SK-N-SH treated with all-trans-retinoic acid at 6 μM for 48 hours (cell line): ENCODE measurements around the gene YPEL5.
"Not testable (repeated sequence)": the region's sequence is repeated elsewhere in the genome, so short reads cannot be mapped to it uniquely, and the experiment has no call there.

Experiments
- ATAC-seq: fragments of 200-7000 bp; cut with Tn5 transposase; 3 replicates; pipeline ENCODE4 v1.9.1; 2020; ENCODE audit warnings: mild to moderate bottlenecking, moderate library complexity
- CSDC2 ChIP-seq: fragments of 250-450 bp; sonication (Bioruptor Pico); IDR thresholded peaks from 2 replicates; pipeline ENCODE4 v1.5.0; 2020; ENCODE audit warnings: mild to moderate bottlenecking, moderate library complexity
- ESRRG ChIP-seq: fragments of 250-450 bp; sonication (Bioruptor Pico); IDR thresholded peaks from 2 replicates; pipeline ENCODE4 v1.6.1; 2021; ENCODE audit warnings: mild to moderate bottlenecking
- GLIS3 ChIP-seq: fragments of 250-450 bp; sonication (Bioruptor Pico); IDR thresholded peaks from 2 replicates; pipeline ENCODE4 v1.5.0; 2020; ENCODE audit warnings: mild to moderate bottlenecking, moderate library complexity
- ISL1 ChIP-seq: fragments of 250-450 bp; sonication (Bioruptor Pico); IDR thresholded peaks from 2 replicates; pipeline ENCODE4 v2.1.2; 2022; ENCODE audit warnings: mild to moderate bottlenecking, moderate library complexity
- OSR1 ChIP-seq: fragments of 250-450 bp; sonication (Bioruptor Pico); IDR thresholded peaks from 2 replicates; pipeline ENCODE4 v1.8.0; 2022; ENCODE audit warnings: moderate library complexity, mild to moderate bottlenecking, inconsistent platforms
- PPARA ChIP-seq: fragments of 250-450 bp; sonication (Bioruptor Pico); IDR thresholded peaks from 2 replicates; pipeline ENCODE4 v1.5.0; 2020; ENCODE audit warnings: mild to moderate bottlenecking, borderline replicate concordance
- RARB ChIP-seq: fragments of 250-450 bp; sonication (Bioruptor Pico); IDR thresholded peaks from 2 replicates; pipeline ENCODE4 v1.8.0; 2021; ENCODE audit warnings: mild to moderate bottlenecking, moderate library complexity
- SNAI2 ChIP-seq: fragments of 250-450 bp; sonication (Bioruptor Pico); IDR thresholded peaks from 2 replicates; pipeline ENCODE4 v1.5.0; 2020; ENCODE audit warnings: mild to moderate bottlenecking, moderate library complexity
- ZC3H10 ChIP-seq: fragments of 250-450 bp; sonication (Bioruptor Pico); IDR thresholded peaks from 2 replicates; pipeline ENCODE4 v1.5.1; 2021; ENCODE audit warnings: mild to moderate bottlenecking, moderate library complexity
- ZFP3 ChIP-seq: fragments of 250-450 bp; sonication (Bioruptor Pico); IDR thresholded peaks from 2 replicates; pipeline ENCODE4 v1.5.0; 2020; ENCODE audit warnings: mild to moderate bottlenecking, moderate library complexity
- ZFP30 ChIP-seq: fragments of 450-650 bp; formaldehyde crosslinking; IDR thresholded peaks from 2 replicates; pipeline ENCODE4 v1.5.0; 2022; ENCODE audit warnings: mild to moderate bottlenecking, moderate library complexity
- ZNF565 ChIP-seq: fragments of 450-650 bp; formaldehyde crosslinking; conservative IDR thresholded peaks from 2 replicates; pipeline ENCODE4 v1.5.0; 2020; ENCODE audit warnings: low read depth, mild to moderate bottlenecking, moderate library complexity
- ZNF70 ChIP-seq: fragments of 450-650 bp; formaldehyde crosslinking; IDR thresholded peaks from 2 replicates; pipeline ENCODE4 v1.5.0; 2020; ENCODE audit warnings: mild to moderate bottlenecking, moderate library complexity
- ZNF8 ChIP-seq: fragments of 450-650 bp; formaldehyde crosslinking; IDR thresholded peaks from 2 replicates; pipeline ENCODE4 v1.5.0; 2020; ENCODE audit warnings: mild to moderate bottlenecking, moderate library complexity
- TF ChIP-seq, protein P1 (sequence below): fragments of 250-450 bp; sonication (Bioruptor Pico); IDR thresholded peaks from 2 replicates; pipeline ENCODE4 v1.5.1; 2020; ENCODE audit warnings: low read depth, mild to moderate bottlenecking, moderate library complexity
- TF ChIP-seq, protein P2 (sequence below): fragments of 250-450 bp; sonication (Bioruptor Pico); IDR thresholded peaks from 2 replicates; pipeline ENCODE4 v1.5.0; 2020; ENCODE audit warnings: mild to moderate bottlenecking, moderate library complexity
- TF ChIP-seq, protein P3 (sequence below): fragments of 250-450 bp; sonication (Bioruptor Pico); IDR thresholded peaks from 2 replicates; pipeline ENCODE4 v1.8.0; 2020; ENCODE audit warnings: mild to moderate bottlenecking, moderate library complexity, borderline replicate concordance
- TF ChIP-seq, protein P4 (sequence below): fragments of 250-450 bp; sonication (Bioruptor Pico); IDR thresholded peaks from 2 replicates; pipeline ENCODE4 v1.8.0; 2021; ENCODE audit warnings: low read depth, mild to moderate bottlenecking, moderate library complexity, borderline replicate concordance

The YPEL5 gene

DNA sequence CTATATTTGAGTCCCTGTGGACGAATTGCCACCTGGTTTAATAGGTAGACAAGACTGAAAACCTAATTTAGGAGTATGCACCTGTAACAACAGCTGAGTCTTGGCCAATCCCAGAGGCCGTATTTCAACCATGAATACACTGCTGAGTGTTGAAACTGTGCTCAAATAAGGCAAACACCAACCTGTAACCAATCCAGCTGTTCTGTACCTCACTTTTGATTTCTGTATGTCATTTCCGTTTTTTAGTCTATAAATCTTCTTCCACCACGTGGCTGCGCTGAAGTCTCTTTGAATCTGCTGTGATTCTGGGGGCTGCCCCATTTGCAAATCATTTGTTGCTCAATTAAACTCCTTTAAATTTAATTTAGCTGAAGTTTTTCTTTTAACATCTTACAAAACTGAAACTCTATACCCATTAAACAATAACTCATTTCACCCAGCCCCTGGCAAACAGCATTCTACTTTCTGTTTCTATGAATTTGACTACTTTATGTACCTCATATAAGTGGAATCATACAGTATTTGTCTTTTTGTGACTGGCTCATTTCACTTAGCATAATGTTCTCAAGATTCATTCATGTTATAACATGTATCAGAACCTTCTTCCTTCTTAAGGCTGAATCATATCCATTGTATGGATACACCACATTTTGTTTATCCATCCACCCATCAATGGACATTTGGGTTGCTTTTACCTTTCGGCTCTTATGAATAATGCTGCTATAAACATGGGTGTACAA is 7.5 kb upstream of the YPEL5 start:
- TF ChIP-seq CSDC2 (CRISPR knock-in tag): no peak
- TF ChIP-seq ZNF70 (CRISPR knock-in tag): no peak
- no peak for TF ChIP-seq ESRRG (CRISPR knock-in tag)
- no peak for TF ChIP-seq ZNF8 (CRISPR knock-in tag)
- TF ChIP-seq, protein P1, sequence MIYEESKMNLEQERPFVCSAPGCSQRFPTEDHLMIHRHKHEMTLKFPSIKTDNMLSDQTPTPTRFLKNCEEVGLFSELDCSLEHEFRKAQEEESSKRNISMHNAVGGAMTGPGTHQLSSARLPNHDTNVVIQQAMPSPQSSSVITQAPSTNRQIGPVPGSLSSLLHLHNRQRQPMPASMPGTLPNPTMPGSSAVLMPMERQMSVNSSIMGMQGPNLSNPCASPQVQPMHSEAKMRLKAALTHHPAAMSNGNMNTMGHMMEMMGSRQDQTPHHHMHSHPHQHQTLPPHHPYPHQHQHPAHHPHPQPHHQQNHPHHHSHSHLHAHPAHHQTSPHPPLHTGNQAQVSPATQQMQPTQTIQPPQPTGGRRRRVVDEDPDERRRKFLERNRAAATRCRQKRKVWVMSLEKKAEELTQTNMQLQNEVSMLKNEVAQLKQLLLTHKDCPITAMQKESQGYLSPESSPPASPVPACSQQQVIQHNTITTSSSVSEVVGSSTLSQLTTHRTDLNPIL (CRISPR knock-in tag): no peak
- TF ChIP-seq ZNF565 (CRISPR knock-in tag): no peak
- TF ChIP-seq OSR1 (CRISPR knock-in tag): no peak
- no peak for TF ChIP-seq SNAI2 (CRISPR knock-in tag)
- no peak for TF ChIP-seq GLIS3 (CRISPR knock-in tag)
- no peak for TF ChIP-seq PPARA (CRISPR knock-in tag)
- TF ChIP-seq, protein P2, sequence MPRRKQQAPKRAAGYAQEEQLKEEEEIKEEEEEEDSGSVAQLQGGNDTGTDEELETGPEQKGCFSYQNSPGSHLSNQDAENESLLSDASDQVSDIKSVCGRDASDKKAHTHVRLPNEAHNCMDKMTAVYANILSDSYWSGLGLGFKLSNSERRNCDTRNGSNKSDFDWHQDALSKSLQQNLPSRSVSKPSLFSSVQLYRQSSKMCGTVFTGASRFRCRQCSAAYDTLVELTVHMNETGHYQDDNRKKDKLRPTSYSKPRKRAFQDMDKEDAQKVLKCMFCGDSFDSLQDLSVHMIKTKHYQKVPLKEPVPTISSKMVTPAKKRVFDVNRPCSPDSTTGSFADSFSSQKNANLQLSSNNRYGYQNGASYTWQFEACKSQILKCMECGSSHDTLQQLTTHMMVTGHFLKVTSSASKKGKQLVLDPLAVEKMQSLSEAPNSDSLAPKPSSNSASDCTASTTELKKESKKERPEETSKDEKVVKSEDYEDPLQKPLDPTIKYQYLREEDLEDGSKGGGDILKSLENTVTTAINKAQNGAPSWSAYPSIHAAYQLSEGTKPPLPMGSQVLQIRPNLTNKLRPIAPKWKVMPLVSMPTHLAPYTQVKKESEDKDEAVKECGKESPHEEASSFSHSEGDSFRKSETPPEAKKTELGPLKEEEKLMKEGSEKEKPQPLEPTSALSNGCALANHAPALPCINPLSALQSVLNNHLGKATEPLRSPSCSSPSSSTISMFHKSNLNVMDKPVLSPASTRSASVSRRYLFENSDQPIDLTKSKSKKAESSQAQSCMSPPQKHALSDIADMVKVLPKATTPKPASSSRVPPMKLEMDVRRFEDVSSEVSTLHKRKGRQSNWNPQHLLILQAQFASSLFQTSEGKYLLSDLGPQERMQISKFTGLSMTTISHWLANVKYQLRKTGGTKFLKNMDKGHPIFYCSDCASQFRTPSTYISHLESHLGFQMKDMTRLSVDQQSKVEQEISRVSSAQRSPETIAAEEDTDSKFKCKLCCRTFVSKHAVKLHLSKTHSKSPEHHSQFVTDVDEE (CRISPR knock-in tag): no peak
- no peak for ATAC-seq

DNA sequence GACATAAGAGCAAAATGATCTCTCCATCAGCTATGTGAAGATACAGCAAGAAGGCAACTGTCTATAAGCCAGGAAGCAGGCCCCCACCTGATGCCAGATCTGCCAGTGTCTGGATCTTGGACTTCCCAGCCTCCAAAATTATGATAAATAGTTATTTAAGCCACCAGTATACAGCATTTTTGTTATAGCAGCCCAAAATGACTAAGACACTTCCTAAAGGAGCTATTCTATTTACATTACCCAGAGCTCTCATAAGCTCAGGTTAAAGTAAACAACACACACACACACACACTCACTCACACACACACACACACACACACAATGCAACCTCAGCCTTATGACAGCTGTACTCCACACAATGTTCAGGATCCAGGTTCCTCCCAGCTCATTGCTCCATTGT is 5.7 kb upstream of the YPEL5 start:
- no peak for ATAC-seq
- no peak for TF ChIP-seq ZNF8 (CRISPR knock-in tag)
- TF ChIP-seq ZFP30: no peak
- no peak for TF ChIP-seq ZC3H10 (CRISPR knock-in tag)
- no peak for TF ChIP-seq PPARA (CRISPR knock-in tag)

DNA sequence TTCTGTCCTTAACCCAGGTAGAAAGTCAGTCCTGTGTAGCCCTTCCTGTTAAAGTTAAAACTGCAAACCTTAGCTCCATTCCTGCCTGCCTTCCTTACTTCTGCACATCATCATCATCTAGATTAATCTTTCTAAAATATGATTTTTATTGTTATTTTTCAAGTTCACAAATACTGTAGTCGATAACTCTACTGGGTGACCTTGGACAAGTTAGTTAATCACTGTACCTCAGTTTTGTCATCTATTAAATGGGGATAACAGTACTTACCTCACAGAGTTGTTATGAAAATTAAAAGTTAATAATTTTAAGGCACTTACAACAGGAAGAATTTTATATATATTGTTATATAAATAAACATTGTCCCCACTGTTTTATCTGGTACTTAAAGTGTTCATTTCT is 2.5 kb upstream of the YPEL5 start:
- ATAC-seq: no peak
- TF ChIP-seq PPARA (CRISPR knock-in tag): no peak
- TF ChIP-seq ZNF70 (CRISPR knock-in tag): no peak
- TF ChIP-seq, protein P3, sequence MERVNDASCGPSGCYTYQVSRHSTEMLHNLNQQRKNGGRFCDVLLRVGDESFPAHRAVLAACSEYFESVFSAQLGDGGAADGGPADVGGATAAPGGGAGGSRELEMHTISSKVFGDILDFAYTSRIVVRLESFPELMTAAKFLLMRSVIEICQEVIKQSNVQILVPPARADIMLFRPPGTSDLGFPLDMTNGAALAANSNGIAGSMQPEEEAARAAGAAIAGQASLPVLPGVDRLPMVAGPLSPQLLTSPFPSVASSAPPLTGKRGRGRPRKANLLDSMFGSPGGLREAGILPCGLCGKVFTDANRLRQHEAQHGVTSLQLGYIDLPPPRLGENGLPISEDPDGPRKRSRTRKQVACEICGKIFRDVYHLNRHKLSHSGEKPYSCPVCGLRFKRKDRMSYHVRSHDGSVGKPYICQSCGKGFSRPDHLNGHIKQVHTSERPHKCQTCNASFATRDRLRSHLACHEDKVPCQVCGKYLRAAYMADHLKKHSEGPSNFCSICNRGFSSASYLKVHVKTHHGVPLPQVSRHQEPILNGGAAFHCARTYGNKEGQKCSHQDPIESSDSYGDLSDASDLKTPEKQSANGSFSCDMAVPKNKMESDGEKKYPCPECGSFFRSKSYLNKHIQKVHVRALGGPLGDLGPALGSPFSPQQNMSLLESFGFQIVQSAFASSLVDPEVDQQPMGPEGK (CRISPR knock-in tag): no peak
- TF ChIP-seq ZNF8 (CRISPR knock-in tag): no peak
- no peak for TF ChIP-seq CSDC2 (CRISPR knock-in tag)
- no peak for TF ChIP-seq ZFP30
- TF ChIP-seq SNAI2 (CRISPR knock-in tag): no peak
- no peak for TF ChIP-seq ESRRG (CRISPR knock-in tag)
- TF ChIP-seq ZFP3 (CRISPR knock-in tag): no peak
- no peak for TF ChIP-seq ZNF565 (CRISPR knock-in tag)
- no peak for TF ChIP-seq ISL1 (CRISPR knock-in tag)
- TF ChIP-seq, protein P1 (CRISPR knock-in tag): no peak
- TF ChIP-seq OSR1 (CRISPR knock-in tag): no peak
- no peak for TF ChIP-seq RARB
- TF ChIP-seq, protein P2 (CRISPR knock-in tag): no peak
- no peak for TF ChIP-seq ZC3H10 (CRISPR knock-in tag)
- TF ChIP-seq, protein P4, sequence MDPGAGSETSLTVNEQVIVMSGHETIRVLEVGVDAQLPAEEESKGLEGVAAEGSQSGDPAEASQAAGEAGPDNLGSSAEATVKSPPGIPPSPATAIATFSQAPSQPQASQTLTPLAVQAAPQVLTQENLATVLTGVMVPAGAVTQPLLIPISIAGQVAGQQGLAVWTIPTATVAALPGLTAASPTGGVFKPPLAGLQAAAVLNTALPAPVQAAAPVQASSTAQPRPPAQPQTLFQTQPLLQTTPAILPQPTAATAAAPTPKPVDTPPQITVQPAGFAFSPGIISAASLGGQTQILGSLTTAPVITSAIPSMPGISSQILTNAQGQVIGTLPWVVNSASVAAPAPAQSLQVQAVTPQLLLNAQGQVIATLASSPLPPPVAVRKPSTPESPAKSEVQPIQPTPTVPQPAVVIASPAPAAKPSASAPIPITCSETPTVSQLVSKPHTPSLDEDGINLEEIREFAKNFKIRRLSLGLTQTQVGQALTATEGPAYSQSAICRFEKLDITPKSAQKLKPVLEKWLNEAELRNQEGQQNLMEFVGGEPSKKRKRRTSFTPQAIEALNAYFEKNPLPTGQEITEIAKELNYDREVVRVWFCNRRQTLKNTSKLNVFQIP (CRISPR knock-in tag): no peak
- TF ChIP-seq, all 23 proteins: peak for 0

DNA sequence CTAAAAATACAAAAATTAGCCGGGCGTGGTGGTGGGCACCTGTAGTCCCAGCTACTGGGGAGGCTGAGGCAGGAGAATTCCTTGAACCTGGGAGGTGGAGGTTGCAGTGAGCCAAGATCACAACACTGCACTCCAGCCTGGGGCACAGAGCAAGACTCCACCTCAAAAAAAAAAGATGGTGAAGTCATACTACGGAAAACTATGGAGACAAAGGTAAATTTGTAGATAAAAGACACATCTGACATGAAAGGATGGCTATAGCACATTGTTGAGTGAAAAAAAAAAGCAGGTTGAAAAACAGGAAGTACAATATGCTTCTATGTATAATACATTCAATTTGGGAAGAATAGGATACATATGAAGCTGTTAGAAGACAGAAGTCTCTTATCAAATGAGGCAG is 1.9 kb upstream of the YPEL5 start:
- not testable (repeated sequence) for ATAC-seq
